HG03135 (cell line): Measurements from ENCODE around the gene ACP5.

ENCODE experiments used
- ATAC-seq: cut with Tn5 transposase; IDR thresholded peaks from one replicate; pipeline ENCODE4 v1.9.1; 2021; ENCODE audit warnings: mild to moderate bottlenecking, moderate library complexity; ENCODE audit not compliant: unreplicated experiment

The ACP5 gene

DNA sequence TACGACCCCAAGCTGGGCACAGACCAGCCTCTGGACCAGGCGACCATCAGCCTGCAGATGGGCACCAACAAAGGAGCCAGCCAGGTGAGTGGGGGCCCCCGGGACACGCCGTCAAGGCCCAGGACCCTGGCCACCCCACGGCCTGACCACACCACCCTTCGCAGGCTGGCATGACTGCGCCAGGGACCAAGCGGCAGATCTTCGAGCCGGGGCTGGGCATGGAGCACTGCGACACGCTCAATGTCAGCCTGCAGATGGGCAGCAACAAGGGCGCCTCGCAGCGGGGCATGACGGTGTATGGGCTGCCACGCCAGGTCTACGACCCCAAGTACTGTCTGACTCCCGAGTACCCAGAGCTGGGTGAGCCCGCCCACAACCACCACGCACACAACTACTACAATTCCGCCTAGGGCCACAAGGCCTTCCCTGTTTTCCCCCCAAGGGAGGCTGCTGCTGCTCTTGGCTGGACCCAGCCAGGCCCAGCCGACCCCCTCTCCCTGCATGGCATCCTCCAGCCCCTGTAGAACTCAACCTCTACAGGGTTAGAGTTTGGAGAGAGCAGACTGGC lies 28.0 kb downstream of the ACP5 start:
- ATAC-seq, result no peak

- ATAC-seq, result no peak
Measured at GRCh38 chr19:11547929-11548700, 29.3 kb downstream of the ACP5 start.

DNA sequence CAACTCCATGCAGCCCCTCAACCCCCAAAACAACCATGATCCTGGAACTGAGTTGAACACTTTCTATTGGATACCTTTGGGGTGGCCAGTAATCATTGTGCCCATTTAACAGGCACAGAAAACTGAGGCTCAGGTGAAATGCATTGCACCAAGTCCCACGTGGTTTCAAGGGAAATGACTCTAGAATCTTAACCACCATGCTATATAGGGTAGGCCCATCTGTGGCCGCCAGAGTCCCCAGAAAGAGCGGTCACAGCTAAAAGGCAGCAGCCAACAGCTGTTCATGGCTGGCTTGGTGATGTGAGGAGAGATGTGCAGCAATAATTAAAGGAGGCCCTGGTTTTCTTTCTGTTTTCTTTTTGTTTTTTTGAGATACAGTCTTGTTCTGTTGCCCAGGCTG lies 36.2 kb downstream of the ACP5 start:
- ATAC-seq, result no peak

DNA sequence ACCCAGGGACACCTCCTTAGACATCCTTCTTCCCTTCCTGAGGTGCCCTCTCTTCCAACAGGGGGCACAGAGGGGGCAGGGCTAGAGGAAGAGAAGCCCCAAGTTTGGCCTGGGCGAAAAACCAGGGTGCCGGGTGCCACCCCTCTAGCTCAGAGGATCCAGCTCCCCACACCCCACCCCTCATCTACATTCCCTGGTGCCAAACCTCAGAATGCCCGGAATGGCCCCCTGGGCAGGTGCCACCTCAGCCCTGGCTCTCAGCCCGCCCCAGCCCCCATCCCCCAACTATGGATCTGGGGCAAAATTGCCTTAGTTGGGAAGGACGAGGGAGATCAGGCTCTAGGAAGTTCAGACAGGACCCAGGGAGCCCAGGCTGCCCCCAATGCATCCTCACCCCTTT lies 36.8 kb downstream of the ACP5 start:
- no peak for ATAC-seq

DNA sequence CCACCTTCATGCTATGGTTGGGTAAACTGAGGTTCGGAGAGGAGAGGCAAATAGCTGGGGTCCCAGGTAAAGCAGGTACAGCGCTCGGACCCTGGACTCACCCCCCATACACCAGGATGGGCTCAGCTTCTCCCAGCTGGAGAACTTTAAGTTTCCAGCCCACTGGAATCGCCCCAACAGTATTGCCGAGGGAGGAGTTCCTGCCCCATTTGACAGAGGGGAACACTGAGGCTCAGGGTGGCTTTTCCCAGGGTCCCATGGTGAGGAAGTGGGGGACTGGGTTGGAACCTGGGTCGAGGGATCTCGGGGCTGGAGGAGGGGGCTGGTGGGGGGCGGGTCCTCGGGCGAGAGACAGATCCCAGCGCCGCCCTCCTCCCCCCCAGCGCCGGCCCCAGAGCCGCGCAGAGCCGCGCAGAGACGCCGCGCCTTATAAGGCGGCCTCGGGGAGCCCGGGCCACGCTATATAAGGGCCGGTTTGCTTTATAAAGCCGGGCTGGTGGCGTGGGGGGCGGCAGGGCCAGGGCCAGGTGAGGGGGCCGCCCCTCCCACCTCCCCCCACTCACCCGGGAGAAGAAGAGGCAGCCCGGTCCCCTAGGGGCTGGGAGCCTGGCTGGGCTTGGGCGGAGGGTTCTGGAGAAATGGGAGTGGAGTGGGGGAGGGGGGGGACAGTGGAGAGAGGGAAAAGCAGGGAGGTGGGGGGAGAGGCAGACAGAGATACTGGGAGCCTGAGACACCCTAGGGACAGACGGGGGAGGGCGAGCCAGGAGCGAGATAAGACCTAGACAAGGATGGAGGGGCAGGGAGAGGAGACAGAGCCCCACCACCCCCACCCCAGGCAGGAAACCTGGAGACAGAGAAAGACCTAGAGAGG lies 37.7 kb downstream of the ACP5 start:
- ATAC-seq, result no peak

DNA sequence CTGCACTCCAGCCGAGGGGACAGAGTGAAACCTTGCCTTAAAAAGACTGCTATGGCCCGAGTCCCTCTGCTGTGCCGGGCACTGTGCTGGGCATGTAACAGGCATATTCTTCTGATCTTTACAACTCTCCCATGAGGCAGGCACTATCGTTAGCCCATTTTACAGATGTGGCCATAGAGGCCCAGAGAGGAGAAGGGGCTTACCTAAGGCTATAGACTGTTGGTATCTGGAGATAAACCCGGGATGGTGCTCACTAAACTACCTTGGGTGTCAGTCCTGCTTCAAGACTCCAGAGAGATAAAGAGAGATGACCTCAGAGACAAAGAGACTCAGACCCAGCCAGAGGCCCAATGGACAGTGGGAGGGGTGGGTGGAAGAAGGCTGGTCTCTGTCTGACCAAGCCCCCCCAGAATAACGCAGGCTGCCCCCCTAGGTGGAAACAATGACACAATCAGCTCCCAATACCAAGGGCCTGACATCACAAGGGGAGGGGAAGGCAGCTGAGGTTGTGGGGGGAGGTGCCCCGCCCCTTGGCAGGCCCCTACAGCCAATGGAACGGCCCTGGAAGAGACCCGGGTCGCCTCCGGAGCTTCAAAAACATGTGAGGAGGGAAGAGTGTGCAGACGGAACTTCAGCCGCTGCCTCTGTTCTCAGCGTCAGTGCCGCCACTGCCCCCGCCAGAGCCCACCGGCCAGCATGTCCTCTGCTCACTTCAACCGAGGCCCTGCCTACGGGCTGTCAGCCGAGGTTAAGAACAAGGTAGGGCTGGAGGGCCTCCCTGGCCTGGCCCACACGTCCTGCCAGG lies 39.0 kb downstream of the ACP5 start, which contains the start of gene CNN1:
TSS of gene CNN1 (plus strand) at position 620 of the 805 bp plus-strand sequence. CDS start at position 697, 77 bp downstream.
- no peak for ATAC-seq

DNA sequence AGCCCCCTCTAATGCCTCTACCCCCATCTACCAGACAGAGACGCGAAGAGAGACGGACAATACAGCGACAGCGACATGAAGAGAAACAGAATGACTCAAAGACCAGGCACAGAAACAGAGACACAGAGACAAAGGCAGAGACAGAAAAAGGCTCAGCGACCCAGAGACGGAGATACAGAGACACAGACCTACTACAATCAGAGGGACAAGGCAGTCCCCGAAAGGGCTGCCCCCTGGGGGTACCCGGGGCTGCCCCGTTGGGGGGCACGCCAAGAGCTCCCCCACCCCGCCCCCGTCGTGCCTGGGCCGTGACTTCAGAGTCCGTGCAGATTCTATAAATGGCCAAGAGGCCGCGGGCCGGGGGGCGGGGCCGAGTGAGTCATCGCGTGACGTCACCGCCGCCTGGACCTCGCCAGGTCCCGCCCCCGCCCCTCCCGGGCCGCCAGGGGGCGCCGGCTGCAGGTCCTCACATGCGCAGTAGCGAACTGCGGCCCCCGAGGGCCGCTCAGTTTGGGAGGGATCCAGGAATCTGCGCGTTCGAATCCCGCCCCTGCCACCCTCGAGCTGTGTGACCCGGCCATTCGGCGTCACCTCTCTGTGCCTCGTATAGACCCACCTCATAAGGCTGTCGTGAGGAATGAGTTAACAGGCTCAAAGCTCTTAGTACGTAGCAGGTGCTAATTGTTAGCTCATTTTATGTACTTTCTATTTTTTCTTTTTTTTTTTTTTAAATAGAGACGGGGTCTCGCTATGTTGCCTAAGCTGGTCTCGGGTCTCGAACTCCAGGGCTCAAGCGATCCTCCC lies 41.5 kb downstream of the ACP5 start:
- no peak for ATAC-seq

DNA sequence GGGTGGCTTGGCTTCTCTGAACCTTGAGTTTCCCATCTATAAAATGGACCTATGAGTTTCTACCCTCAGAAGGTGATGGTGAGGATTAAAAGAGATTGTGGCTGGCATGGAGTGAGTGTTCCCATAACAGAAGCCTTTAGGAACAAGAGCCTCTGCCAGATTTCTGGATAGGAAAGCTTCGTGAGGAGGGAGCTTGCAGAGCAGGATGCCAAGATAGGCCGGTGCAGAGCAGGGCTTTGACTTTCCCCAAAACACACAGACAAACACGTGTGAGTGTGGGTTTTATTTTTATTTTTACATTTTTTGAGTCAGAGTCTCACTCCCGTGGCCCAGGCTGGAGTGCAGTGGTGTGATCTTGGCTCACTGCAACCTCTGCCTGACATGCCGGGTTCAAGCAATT lies 42.5 kb downstream of the ACP5 start:
- no peak for ATAC-seq

- no peak for ATAC-seq
Measured at GRCh38 chr19:11534538-11534937, 42.9 kb downstream of the ACP5 start.

DNA sequence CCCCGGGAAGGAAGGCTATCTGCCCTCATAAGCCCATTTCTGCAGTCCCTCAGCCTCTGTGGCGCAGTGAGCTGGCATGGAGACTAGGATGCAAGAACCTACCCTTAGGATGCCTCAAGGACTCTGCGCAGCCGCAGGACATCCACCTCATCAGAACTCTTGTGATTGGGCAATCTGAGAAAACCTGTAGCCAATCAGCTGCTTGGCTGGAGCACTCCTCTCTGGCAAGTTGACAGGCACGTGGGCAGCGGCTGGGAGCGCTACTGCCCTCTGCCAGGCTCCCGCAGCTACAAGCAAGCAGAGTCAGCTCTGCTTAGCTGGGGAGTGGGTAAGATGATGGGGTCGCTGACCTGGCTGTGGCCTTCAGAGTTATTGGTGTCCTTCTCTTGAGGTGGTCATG lies 47.0 kb downstream of the ACP5 start:
- ATAC-seq, result no peak

DNA sequence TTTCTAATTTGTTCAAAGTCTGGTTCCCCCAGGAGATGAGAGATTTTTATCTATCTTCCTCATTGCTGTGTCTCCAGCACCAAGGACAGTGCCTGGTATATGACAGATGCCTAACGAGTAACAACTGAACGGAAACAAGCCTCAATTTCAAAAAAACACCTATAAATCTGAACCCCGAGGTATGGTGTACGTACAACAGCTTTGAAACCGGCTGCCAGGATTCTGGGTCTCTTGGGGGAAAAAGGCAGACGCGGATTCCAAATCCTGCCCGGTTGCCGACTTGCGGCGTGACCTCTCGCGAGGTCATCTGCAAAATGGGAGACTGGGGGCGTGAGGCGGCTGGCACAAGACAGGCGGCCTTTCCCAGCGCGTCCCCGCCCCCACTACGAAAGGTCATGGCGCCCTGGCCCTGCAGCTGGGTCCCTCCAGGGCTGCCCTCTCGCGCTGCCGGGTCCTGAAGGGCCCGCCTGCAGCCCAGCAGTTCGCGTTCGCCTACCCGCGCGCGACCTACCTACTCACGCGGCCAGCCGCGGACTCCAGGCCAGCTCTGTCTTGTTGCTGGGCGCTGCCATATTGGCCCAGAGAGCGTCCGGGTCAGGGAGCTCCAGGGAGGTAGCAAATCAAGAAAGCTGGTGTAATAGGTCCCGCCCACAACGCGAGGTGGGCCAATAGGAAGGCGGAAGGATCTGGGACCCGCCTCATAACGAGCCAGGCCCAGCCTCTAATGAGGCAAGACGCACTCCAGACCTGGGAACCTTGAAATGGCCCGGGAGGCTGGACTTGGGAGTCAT lies 48.7 kb downstream of the ACP5 start, which contains the start of gene ECSIT:
TSS of gene ECSIT (minus strand) at position 584 of the 791 bp plus-strand sequence. CDS start 9,964 bp downstream, outside the sequence.
- peak; percentile 88 for ATAC-seq
